PC-9 (cell line): ENCODE results near the gene MESP1. TPM values are rescaled to one million over a fixed set of nuclear protein-coding genes. Genes with fewer than 3 reads are reported as not detected.
A peak's percentile ranks its signal among the peaks of the same experiment; 100 is the strongest.

Experiments
- BruUV-seq: library from RNA; stranded (reverse); fragments of 400-500 nt; replicated peaks from 2 replicates; lab custom pipeline; 2021; lab: Mats Ljungman, UMichigan
- CTCF ChIA-PET: fragments of 300-600 bp; sonication (Branson Sonifier 250); formaldehyde crosslinking; loops from one replicate; lab custom pipeline; 2022; ENCODE audit warnings: antibody characterized with exemption; lab: Charles Lee
- POLR2A ChIA-PET: fragments of 300-600 bp; sonication (Branson Sonifier 250); formaldehyde crosslinking; loops from one replicate; lab custom pipeline; 2022; ENCODE audit warnings: antibody characterized with exemption; ENCODE audit not compliant: unreplicated experiment; lab: Charles Lee
- DNase-seq, 2 experiments: peaks; one replicate each; pipeline versions ENCODE4 v3.0.0 to v3.0.0-alpha.2; 2015 to 2022; ENCODE audit warnings: mixed read lengths in 1 of 2
- H2AFZ ChIP-seq: fragments of 200-600 bp; sonication (generic); 2 replicates; pipeline ENCODE4 v1.8.1; 2017; ENCODE audit warnings: antibody characterized with exemption
- H3F3A ChIP-seq: fragments of 200-600 bp; sonication (generic); 2 replicates; pipeline ENCODE4 v1.8.1; 2017; ENCODE audit warnings: antibody characterized with exemption, mild to moderate bottlenecking, low read depth; ENCODE audit not compliant: insufficient read depth
- H3K27ac ChIP-seq: fragments of 200-600 bp; sonication (generic); 2 replicates; pipeline ENCODE4 v1.6.1; 2016; ENCODE audit warnings: mixed run types
- H3K27me3 ChIP-seq: fragments of 200-600 bp; sonication (generic); 2 replicates; pipeline ENCODE4 v1.6.1; 2016; ENCODE audit warnings: low read depth, mixed run types; ENCODE audit not compliant: insufficient read depth
- H3K36me3 ChIP-seq: fragments of 200-600 bp; sonication (generic); 2 replicates; pipeline ENCODE4 v1.6.1; 2016; ENCODE audit warnings: low read depth, mixed run types
- H3K4me1 ChIP-seq: fragments of 200-600 bp; sonication (generic); replicated peaks from 2 replicates; pipeline ENCODE4 v1.6.1; 2016; ENCODE audit warnings: mixed run types; ENCODE audit not compliant: insufficient read depth
- H3K4me2 ChIP-seq: fragments of 200-600 bp; sonication (generic); 2 replicates; pipeline ENCODE4 v1.6.1; 2017; ENCODE audit warnings: mixed run types
- H3K4me3 ChIP-seq: fragments of 200-600 bp; sonication (generic); 2 replicates; pipeline ENCODE4 v1.6.1; 2016; ENCODE audit warnings: mixed run types
- H3K79me2 ChIP-seq: fragments of 200-600 bp; sonication (generic); 2 replicates; pipeline ENCODE4 v1.6.1; 2017; ENCODE audit warnings: low read depth, mixed run types
- H3K9me2 ChIP-seq: fragments of 200-600 bp; sonication (generic); 2 replicates; pipeline ENCODE4 v1.8.1; 2017; ENCODE audit warnings: mild to moderate bottlenecking; ENCODE audit not compliant: insufficient read depth
- H3K9me3 ChIP-seq: fragments of 200-600 bp; sonication (generic); 2 replicates; pipeline ENCODE4 v1.8.1; 2016; ENCODE audit warnings: low read depth; ENCODE audit not compliant: insufficient read depth
- H4K20me1 ChIP-seq: fragments of 200-600 bp; sonication (generic); 2 replicates; pipeline ENCODE4 v1.8.1; 2017; ENCODE audit not compliant: insufficient read depth
- CTCF ChIP-seq: fragments of 200-600 bp; sonication (generic); conservative IDR thresholded peaks from 2 replicates; pipeline ENCODE4 v1.6.1; 2017; ENCODE audit warnings: mixed run types, antibody characterized with exemption, mild to moderate bottlenecking, moderate library complexity
- EZH2 ChIP-seq: fragments of 200-600 bp; sonication (generic); IDR thresholded peaks from 2 replicates; pipeline ENCODE4 v1.8.0; 2017; ENCODE audit warnings: antibody characterized with exemption, low read depth
- intact Hi-C: fragments of 100-400 bp; cut with micrococcal nuclease; formaldehyde crosslinking; loops from one replicate; pipeline ENCODE4 v1.10.0; 2022; ENCODE audit not compliant: unreplicated experiment
- total RNA-seq: library from RNA; stranded (reverse); gene quantifications from 2 replicates; pipeline ENCODE4 v1.2.3, GENCODE V29; 2021

The MESP1 gene
- total RNA-seq, 1 experiment from 2014 or later, result 8.5 TPM

GRCh38 chr15:89777782-89778380, 26.8 kb upstream of the MESP1 start:
- Histone ChIP-seq H3K4me3 (no peak overlapping the region), H4K20me1 (no peaks in the 10 kb centered on the region), H3K79me2 (no peaks in the 10 kb centered on the region), H3F3A (peaks cover 37% of the 10 kb centered on the region), H3K9me2 (no peaks in the 10 kb centered on the region), H3K27ac (no peak overlapping the region), H3K27me3 (no peaks in the 10 kb centered on the region), H3K9me3 (no peaks in the 10 kb centered on the region), H2AFZ (no peak overlapping the region), H3K4me2 (no peak overlapping the region), H3K4me1 (peaks cover 41% of the 10 kb centered on the region), H3K36me3 (no peaks in the 10 kb centered on the region)
- POLR2A ChIA-PET, result no interaction called here
- no peak for TF ChIP-seq CTCF
- TF ChIP-seq EZH2, result no peak
- no peak for DNase-seq
- intact Hi-C loops, result no loop called here
- BruUV-seq, result no TSS peak
- CTCF ChIA-PET, result interaction anchor here (1.1 kb wide), 1 partner anchor 99 kb away, joined by 3 read pairs; no protein-coding TSS in a partner anchor

- TF ChIP-seq CTCF, result no peak
- no peak for TF ChIP-seq EZH2
- DNase-seq, result no peak
- no peaks in the 10 kb centered on the region for H3K9me2 ChIP-seq
- H3F3A ChIP-seq, result peaks cover 36% of the 10 kb centered on the region
- peaks cover 38% of the 10 kb centered on the region for H3K4me1 ChIP-seq
- H3K4me2 ChIP-seq, result no peak overlapping the region
- no peaks in the 10 kb centered on the region for H3K9me3 ChIP-seq
- H3K4me3 ChIP-seq, result no peak overlapping the region
- POLR2A ChIA-PET, result no interaction called here
- intact Hi-C loops, result no loop called here
- H2AFZ ChIP-seq, result no peak overlapping the region
- no peaks in the 10 kb centered on the region for H3K27me3 ChIP-seq
- no peaks in the 10 kb centered on the region for H4K20me1 ChIP-seq
- no peaks in the 10 kb centered on the region for H3K36me3 ChIP-seq
- BruUV-seq, result no TSS peak
- CTCF ChIA-PET, result interaction anchor here (1.1 kb wide), 1 partner anchor 99 kb away, joined by 3 read pairs; no protein-coding TSS in a partner anchor
- H3K27ac ChIP-seq, result no peak overlapping the region
- no peaks in the 10 kb centered on the region for H3K79me2 ChIP-seq
These were observed 26.2 kb upstream of the MESP1 start for GRCh38 chr15:89777073-89777751.

GRCh38 chr15:89776274-89777072, 25.4 kb upstream of the MESP1 start, which contains the start of gene MESP2:
MESP2 (plus strand) TSS chr15:89776332; CDS start chr15:89776358, 26 bp downstream.
- Histone ChIP-seq H3K4me2 (no peak within 1 kb of the TSS; the same call in 1 of the 2 replicates), H4K20me1 (no peaks in the 10 kb centered on the region), H3K9me3 (no peaks in the 10 kb centered on the region), H3F3A (peaks cover 34% of the 10 kb centered on the region), H2AFZ (no peak within 1 kb of the TSS), H3K79me2 (no peaks in the 10 kb centered on the region), H3K27ac (no peak within 1 kb of the TSS), H3K9me2 (no peaks in the 10 kb centered on the region), H3K27me3 (no peaks in the 10 kb centered on the region), H3K36me3 (no peaks in the 10 kb centered on the region), H3K4me1 (peaks cover 37% of the 10 kb centered on the region), H3K4me3 (no peak within 1 kb of the TSS)
- POLR2A ChIA-PET, result no interaction called here
- CTCF ChIA-PET, result no interaction called here
- DNase-seq, result peak in 1 of 2 experiments; percentile 66
- BruUV-seq, result no TSS peak
- intact Hi-C loops, result no loop called here
- TF ChIP-seq EZH2, result no peak
- TF ChIP-seq CTCF, result no peak
